Measurements from ENCODE around the gene MLEC.

MLEC gene

DNA sequence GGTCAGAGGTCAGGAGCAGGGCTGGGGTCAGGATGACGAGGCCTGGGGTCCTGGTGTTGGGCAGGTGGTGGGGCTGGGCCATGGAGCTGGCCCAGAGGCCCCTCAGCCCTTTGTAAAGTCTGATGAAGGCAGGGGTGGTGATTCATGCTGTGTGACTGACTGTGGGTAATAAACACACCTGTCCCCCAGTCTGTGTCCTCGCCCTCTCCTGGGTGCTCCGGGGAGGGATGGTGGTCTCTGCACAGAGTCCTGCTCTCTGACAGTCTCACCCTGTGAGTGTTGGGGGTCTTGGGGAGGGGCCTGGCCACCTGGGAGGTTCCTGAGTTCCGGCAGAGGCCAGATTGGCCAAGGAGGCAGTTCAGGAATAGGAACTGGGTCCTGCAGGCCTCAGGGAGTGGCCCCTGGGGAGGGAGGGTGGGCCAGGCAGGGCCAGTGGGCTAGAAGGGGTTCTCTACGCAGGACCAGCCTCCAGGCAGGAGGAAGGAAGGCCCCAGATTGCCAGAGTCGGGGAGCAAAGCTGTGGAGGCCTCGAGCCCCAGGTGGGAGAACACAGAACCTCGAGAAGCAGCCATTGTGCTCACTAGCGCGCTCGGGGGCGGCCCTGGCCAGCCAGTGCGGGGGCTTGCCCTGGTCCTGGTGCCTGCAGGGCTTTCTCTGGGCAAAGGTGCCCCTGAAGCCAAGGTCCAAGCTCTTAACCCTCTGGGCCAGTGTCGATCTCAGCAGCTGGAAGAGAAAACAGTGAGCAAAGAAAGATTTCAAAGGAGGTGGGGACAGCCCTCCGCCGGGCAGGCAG lies 53.1 kb downstream of the MLEC start:
- no peak for DNase-seq (ENCODE audit: low read depth)
- TF ChIP-seq, protein P1, sequence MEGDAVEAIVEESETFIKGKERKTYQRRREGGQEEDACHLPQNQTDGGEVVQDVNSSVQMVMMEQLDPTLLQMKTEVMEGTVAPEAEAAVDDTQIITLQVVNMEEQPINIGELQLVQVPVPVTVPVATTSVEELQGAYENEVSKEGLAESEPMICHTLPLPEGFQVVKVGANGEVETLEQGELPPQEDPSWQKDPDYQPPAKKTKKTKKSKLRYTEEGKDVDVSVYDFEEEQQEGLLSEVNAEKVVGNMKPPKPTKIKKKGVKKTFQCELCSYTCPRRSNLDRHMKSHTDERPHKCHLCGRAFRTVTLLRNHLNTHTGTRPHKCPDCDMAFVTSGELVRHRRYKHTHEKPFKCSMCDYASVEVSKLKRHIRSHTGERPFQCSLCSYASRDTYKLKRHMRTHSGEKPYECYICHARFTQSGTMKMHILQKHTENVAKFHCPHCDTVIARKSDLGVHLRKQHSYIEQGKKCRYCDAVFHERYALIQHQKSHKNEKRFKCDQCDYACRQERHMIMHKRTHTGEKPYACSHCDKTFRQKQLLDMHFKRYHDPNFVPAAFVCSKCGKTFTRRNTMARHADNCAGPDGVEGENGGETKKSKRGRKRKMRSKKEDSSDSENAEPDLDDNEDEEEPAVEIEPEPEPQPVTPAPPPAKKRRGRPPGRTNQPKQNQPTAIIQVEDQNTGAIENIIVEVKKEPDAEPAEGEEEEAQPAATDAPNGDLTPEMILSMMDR (IDR thresholded peaks at IDR 0.05; ENCODE audit: low read depth, low read length, missing control alignments) = no peak
- no peak overlapping the region for H3K4me3 ChIP-seq (ENCODE audit: low read depth, low read length)

DNA sequence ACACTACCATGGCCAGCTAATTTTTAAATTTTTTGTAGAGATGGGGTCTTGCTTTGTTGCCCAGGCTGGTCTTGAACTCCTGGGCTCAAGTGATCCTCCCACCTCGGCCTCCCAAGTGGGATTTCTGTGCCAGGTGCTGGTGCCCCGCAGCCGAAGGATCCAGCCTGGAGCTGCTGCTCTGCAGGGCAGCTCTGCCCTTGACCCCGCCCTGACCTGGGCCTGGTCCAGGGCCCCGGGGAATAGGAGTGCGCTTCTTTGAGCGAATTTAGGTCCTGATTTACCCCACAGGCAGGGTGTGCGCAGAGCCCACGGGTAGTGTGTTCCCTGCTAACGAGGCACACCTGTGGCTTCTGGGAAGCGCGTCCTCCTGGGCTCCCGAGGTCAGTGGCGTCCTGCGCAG lies 53.9 kb downstream of the MLEC start:
- H3K4me3 ChIP-seq (ENCODE audit: low read depth, low read length) = no peak overlapping the region
- no peak for DNase-seq (ENCODE audit: low read depth)
- TF ChIP-seq, protein P1 (IDR thresholded peaks at IDR 0.05; ENCODE audit: low read depth, low read length, missing control alignments) = no peak

DNA sequence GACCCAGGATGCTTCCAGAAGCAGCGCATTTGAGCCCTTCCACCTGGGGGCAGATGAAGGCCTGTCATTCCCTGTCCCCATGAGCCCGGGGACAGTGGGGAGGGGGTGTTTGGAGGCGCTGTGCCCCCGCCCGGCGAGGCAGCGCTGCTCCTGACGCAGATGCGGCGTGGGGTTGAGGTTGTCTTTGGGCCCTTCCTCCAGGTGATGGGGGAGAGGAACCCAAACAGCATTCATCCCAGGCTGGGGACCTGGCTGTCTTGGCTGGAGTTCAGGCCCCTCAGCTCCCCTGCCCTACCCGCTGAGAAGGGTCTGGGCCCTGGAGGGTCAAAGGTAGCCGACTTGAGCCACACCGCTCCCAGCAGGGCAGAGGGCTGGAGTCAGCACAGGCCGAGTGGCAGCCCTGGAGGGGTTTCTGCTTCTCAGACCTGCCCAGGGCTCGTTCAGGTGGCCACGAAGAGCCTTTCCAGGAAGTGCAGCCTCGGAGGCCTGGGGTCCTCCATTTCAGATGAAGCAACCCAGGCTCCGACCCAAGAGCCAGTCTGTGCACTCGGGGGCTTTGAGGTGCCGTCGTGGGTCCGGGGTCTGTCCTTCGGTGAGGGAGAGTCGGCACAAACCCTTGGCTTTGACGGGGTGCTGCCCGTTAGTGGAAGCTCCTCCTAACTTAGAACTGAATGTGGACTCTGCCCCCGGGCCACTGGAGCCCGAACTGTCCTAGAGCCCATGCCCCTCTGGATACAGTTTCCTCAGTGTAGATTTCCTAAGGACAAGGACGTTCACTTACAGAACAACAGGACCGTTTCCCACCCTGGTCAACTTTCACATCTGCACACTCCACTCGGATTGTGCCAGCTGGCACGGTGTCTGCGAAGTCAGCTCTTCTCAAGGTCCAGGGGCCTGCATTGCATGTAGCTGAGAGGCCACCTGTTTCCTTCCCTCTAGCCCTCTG lies 54.8 kb downstream of the MLEC start:
- no peak for DNase-seq (ENCODE audit: low read depth)

DNA sequence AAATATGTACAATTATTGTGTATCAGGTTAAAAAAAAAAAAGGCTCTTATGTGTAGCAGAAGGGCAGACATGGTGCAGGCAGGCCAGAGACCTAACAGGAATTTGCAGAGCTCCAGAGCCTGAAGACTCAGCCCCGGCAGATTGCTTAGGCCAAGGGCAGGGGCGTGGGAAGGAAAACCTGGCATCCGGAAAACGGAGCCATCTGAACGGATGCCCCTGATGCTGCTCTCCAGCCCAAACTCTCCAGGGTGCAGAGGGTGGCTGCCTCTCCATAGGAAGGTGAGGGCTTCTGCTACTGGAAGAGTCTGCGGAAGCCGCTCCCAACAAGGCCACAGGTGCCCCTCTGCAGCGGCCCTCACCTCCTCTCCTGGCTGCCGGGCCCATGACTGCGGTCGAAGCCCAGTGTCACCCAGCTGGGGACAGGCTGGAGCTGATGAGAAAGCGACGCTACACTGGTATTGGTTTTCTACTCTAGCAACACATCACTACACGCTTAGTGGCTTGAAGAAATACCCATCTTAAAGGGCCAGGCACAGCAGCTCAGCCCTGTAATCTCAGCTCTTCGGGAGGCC lies 58.1 kb downstream of the MLEC start:
- no peak overlapping the region for H3K4me3 ChIP-seq (ENCODE audit: low read depth, low read length)
- DNase-seq (ENCODE audit: low read depth) = no peak
- TF ChIP-seq, protein P1 (IDR thresholded peaks at IDR 0.05; ENCODE audit: low read depth, low read length, missing control alignments) = no peak

More for the DNA sequence above, 54.8 kb downstream of the MLEC start:
- TF ChIP-seq, protein P1 (IDR thresholded peaks at IDR 0.05; ENCODE audit: low read depth, low read length, missing control alignments) = no peak
- H3K4me3 ChIP-seq (ENCODE audit: low read depth, low read length) = no peak overlapping the region

DNA sequence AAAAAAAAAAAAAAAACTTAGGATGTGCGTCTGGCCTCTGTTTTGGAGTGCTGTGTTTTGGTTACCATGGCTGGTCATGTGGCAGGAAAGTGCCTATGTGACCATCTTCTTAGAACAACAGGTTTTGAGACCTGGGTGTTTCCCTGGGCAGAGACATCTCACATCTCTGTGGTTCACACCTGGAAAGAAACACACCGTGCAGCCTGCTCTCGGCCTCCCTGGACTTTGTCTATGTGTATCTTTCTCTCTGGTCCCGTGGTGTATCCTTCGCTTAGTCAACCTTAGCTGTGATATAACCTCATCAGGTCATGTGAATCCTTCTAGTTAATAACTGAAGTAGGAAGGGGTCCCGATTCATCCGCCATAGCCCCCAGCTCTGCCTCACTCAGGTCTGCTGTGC lies 61.3 kb downstream of the MLEC start:
- no peak overlapping the region for H3K4me3 ChIP-seq (ENCODE audit: low read depth, low read length)
- TF ChIP-seq, protein P1 (IDR thresholded peaks at IDR 0.05; ENCODE audit: low read depth, low read length, missing control alignments) = no peak
- DNase-seq (ENCODE audit: low read depth) = no peak

DNA sequence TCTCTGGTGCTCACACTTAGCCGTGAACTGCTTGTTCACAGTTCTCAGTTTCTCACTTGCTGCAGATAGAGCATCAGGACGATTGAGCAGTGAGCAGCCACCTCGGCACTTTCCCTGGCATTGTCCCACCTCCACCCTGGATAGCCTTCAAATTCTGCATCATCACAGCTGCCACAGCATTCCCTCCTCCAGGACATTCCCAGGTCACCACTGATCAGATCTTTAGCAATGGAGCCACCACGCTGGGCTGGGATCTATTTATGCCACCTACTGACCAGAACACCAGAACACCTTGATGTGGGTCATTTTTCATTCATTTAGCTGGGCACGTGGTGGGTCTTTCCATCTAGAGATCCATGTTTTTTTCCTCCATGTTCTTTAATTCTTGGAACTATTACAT lies 62.3 kb downstream of the MLEC start:
- TF ChIP-seq, protein P1 (IDR thresholded peaks at IDR 0.05; ENCODE audit: low read depth, low read length, missing control alignments) = no peak
- DNase-seq (ENCODE audit: low read depth) = no peak
- no peak overlapping the region for H3K4me3 ChIP-seq (ENCODE audit: low read depth, low read length)
